ENCODE measurements around the gene UPK1A. TPM values are rescaled to one million over a fixed set of nuclear protein-coding genes. Genes with fewer than 3 reads are reported as not detected.
A peak's percentile ranks its signal among the peaks of the same experiment; 100 is the strongest.

The UPK1A gene
- under 1 TPM; 0.22 to 0.26 (median 0.23) TPM for total RNA-seq

DNA sequence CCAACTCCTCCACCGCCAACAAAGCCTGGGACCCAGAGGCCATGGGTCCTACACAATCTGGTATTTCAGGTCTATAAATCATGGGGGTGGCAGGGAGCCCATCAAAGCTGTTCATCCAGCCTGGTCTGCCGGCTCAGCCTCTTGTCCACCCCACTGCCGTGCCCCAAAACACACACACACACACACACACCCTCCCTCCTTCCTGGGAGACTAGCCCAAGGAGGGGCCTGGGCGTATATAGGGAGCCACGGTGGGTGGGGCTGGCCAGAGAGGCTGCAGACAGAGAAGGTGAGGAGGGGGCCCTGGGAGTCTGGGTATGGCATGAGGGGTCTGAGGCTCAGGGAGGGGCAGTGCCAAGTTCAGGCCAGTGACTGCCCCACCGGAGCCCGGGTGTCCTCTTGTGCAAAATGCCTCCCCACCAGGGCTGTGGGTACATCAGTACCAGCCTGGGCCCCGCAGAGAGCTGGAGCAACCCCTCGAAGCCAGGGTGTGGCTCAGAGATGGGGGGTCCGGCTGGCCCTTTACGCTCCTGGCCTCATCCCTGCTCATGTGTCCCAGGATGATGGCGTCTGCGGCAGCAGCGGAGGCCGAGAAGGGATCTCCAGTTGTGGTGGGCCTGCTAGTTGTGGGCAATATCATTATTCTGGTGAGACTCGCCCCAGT is at the start of gene UPK1A:
TSS of gene UPK1A (plus strand) at position 267 of the 663 bp plus-strand sequence. CDS start at position 563, 296 bp downstream.
- Mint-ChIP-seq H3K36me3 (ENCODE audit: insufficient read depth) (peaks cover 12% of the 10 kb centered on the region), H3K27me3 (ENCODE audit: low read depth) (peaks cover 10% of the 10 kb centered on the region), H3K4me3 (no peak within 1 kb of the TSS), H3K9me3 (no peaks in the 10 kb centered on the region), H3K4me1 (ENCODE audit: low read depth) (no peaks in the 10 kb centered on the region)
- no peak for ATAC-seq
- no peak for DNase-seq

DNA sequence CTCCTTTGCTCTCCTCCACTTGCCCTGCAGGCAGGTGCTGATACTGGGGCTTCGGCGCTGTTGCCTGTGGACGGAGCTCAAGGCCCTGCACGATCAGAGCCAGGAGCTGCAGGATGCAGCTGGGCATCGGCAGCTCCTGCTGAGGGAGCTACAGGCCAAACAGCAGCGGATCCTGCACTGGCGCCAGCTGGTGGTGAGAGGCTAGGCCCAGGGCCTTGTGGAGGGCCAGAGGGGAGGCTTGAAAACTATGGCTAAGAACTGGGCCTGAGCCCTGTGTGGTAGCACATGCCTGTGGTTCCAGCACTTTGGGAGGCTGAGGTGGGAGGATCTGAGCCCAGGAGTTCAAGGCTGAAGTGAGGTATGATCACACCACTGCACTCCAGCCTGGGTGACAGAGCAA is 47.5 kb upstream of the UPK1A start:
- no peaks in the 10 kb centered on the region for H3K9me3 Mint-ChIP-seq

DNA sequence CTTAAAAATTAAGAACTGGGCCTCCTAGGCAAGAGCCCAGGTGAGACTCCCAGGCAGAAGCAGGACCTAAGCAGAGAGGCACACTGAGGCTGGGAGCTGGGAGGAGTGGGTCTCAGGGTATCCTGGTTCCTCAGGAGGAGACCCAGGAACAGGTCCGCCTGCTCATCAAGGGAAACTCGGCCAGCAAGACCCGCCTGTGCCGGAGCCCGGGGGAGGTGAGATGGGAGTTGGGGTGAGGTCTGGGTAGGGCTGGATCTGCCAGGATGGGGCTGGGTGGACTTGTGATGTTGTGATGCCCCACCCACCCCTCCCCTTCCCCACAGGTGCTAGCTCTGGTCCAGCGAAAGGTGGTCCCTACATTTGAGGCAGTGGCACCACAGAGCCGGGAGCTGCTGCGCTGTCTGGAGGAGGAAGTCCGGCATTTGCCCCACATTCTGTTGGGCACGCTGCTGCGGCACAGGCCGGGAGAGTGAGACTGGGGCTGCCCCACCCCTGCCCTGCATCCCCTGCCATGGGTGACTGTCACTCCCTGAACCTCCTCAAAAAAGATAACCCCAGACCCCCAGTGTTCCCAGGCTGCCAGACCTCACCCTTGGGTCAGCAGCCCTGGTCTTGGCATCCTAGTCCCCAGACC is 46.9 kb upstream of the UPK1A start:
- Mint-ChIP-seq H3K4me1 (ENCODE audit: low read depth) (no peaks in the 10 kb centered on the region), H3K9me3 (no peaks in the 10 kb centered on the region), H3K36me3 (ENCODE audit: insufficient read depth) (peaks cover 12% of the 10 kb centered on the region), H3K27me3 (ENCODE audit: low read depth) (no peaks in the 10 kb centered on the region), H3K4me3 (no peak overlapping the region)
- DNase-seq (no peak), ATAC-seq (no peak)

More for the DNA sequence above, 47.5 kb upstream of the UPK1A start:
- ATAC-seq (no peak), DNase-seq (no peak)
- Mint-ChIP-seq H3K4me1 (ENCODE audit: low read depth) (no peaks in the 10 kb centered on the region), H3K36me3 (ENCODE audit: insufficient read depth) (peaks cover 12% of the 10 kb centered on the region), H3K27me3 (ENCODE audit: low read depth) (no peaks in the 10 kb centered on the region), H3K4me3 (no peak overlapping the region)

DNA sequence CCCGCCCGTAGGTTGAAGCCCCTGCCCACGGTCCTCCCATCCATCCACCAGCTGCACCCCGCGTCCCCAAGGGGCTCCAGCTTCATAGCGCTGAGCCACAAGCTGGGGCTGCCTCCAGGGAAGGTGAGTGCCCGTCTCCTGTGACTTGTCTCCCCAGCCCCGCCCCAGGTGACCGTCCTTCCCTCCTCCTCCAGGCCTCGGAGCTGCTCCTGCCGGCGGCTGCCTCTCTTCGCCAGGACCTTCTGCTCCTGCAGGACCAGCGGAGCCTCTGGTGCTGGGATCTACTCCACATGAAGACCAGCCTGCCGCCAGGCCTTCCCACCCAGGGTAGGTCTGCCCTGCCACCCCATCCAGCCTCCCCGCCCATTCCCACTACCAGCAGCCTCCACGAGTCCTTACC is 46.3 kb upstream of the UPK1A start:
- no peaks in the 10 kb centered on the region for H3K4me1 Mint-ChIP-seq (ENCODE audit: low read depth)
- ATAC-seq: no peak
- peaks cover 12% of the 10 kb centered on the region for H3K36me3 Mint-ChIP-seq (ENCODE audit: insufficient read depth)
- DNase-seq: no peak
- H3K9me3 Mint-ChIP-seq: no peaks in the 10 kb centered on the region
- H3K27me3 Mint-ChIP-seq (ENCODE audit: low read depth): no peaks in the 10 kb centered on the region
- H3K4me3 Mint-ChIP-seq: no peak overlapping the region

DNA sequence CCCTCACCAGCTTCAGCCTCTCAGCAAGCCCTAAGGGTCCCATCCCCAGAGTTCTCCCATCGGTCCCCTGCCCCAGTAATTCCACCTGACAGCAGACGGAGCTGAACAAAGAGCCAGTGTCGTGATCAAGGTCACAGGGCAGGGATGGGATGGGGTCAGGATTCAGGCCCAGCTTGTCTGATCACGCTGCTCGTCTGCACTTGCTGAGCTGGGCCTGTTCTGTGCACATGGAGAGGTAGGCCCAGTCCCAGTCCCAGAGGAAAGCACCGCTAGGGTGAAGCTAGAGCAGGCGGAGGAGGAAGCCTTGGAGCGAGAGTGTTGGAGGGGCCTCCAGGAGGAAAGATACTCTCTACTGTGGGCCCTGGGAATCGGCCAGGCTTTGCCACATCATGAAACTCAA is 44.6 kb upstream of the UPK1A start:
- Mint-ChIP-seq H3K36me3 (ENCODE audit: insufficient read depth) (peaks cover 8% of the 10 kb centered on the region), H3K9me3 (no peaks in the 10 kb centered on the region), H3K4me1 (ENCODE audit: low read depth) (no peaks in the 10 kb centered on the region), H3K4me3 (no peak overlapping the region), H3K27me3 (ENCODE audit: low read depth) (no peaks in the 10 kb centered on the region)
- DNase-seq (no peak), ATAC-seq (no peak)

DNA sequence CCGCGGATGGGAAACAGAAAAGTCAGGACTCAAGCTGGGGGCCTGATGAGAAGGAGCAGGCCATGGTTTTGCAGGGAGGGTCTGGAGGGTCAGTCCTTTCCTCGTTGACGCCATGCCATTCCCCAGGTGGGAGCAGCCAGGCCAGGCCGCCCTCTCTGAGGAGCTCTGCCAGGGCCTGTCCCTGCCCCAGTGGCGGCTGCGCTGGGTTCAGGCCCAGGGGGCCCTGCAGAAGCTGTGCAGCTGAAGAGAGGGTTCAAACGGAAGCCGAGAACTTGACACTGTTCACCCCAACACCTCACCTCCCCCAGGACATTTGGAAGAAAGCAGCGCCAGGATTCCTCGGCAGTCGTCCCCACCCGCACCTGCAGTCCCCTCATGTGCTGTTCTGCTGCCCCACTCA is 43.6 kb upstream of the UPK1A start:
- peaks cover 8% of the 10 kb centered on the region for H3K36me3 Mint-ChIP-seq (ENCODE audit: insufficient read depth)
- no peaks in the 10 kb centered on the region for H3K4me1 Mint-ChIP-seq (ENCODE audit: low read depth)
- no peak for ATAC-seq
- no peaks in the 10 kb centered on the region for H3K9me3 Mint-ChIP-seq
- H3K4me3 Mint-ChIP-seq: no peak overlapping the region
- no peak for DNase-seq
- H3K27me3 Mint-ChIP-seq (ENCODE audit: low read depth): no peaks in the 10 kb centered on the region

DNA sequence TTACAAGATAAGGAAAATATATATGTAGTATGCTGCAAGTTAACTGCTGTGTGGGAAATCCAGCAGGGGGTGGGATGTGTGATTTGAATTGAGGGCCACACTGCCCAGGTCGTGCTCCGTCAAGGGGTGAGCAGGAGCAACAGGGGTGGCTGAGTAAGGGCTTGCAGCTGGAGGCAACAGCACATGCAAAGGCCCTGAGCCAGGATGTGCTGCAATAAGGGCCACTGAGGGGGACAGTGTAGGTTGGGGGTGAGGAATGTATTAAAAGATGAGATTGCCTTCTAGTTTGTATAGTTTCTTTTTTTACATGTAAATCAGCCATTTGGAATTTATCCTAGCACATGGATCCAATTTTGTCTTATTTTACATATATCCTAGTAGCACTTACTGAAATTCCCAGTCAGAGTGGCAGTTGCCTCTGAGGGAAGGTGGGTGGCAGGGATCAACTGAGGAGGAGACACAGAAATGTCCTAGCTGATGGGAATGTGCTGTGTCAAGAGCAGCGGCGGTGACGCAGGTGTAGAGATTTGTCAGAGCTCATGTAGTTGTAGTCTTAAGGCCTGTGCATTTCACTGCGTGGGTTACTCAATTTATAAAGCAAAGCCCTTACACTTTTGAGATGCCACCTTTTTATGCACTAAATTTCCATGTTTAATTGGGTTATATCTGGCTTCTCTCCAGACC is 42.8 kb upstream of the UPK1A start:
- Mint-ChIP-seq H3K36me3 (ENCODE audit: insufficient read depth) (peaks cover 8% of the 10 kb centered on the region), H3K4me1 (ENCODE audit: low read depth) (peaks cover 4% of the 10 kb centered on the region), H3K4me3 (no peak overlapping the region), H3K9me3 (no peaks in the 10 kb centered on the region), H3K27me3 (ENCODE audit: low read depth) (no peaks in the 10 kb centered on the region)
- ATAC-seq (no peak), DNase-seq (no peak)

DNA sequence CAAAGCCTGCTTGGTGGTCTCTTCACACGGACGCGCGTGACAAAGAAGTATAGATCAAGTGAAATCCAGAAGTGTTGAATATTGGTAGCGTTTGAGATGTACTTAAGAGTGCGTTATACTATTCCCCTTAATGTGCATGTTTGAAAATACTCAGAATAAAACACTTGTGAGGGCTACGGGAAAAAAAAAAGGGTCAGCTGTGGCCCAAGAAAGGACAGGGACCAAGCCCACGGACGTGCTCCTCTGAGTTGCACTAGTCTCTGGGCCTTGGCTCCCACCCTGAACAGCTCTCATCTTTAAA is 38.1 kb upstream of the UPK1A start:
- ATAC-seq: no peak
- no peaks in the 10 kb centered on the region for H3K9me3 Mint-ChIP-seq
- H3K4me1 Mint-ChIP-seq (ENCODE audit: low read depth): peaks cover 15% of the 10 kb centered on the region
- DNase-seq: no peak
- no peaks in the 10 kb centered on the region for H3K27me3 Mint-ChIP-seq (ENCODE audit: low read depth)
- H3K36me3 Mint-ChIP-seq (ENCODE audit: insufficient read depth): peaks cover 17% of the 10 kb centered on the region
- H3K4me3 Mint-ChIP-seq: peak overlapping the region; percentile 100

DNA sequence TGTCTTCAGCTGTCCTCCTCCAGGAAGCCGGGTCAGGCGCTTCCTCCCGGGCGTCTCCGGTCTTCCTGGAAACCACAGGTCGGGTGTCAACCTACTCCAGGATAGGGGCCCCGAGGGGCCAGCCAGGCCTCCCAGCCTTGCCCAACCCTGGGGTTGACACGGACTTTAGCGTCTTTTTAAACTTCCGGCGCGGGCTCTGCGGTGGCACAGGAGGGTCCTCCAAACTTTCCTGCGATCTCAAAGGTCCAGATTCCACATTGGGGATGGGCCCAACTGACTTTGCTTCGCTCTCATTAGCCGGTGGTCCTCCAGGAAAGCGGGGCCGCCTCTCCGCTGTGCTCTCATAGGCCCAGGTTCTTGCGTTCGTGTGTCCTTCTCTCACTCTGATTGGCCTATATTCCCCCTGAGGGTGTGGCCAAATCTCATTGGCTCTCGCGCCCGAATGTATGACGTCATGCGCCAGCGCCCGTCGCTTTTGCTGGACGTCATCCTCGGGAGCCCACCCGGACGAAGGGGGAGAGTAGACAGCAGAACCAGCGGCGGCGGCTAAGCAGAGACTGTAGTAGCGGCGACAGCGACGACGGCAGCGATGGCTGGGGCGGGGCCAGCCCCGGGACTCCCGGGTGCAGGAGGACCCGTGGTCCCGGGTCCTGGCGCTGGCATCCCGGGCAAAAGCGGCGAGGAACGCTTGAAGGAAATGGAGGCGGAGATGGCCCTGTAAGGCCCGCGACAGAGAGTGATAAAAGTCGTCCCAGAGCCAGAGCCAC is 37.6 kb upstream of the UPK1A start, which contains the start of gene RBM42:
TSS of gene RBM42 (plus strand) at position 472 of the 767 bp plus-strand sequence. CDS start at position 590, 118 bp downstream.
- DNase-seq (peak; percentile 97), ATAC-seq (peak; percentile 100)
- H3K4me1 Mint-ChIP-seq (ENCODE audit: low read depth): peaks cover 15% of the 10 kb centered on the region
- H3K36me3 Mint-ChIP-seq (ENCODE audit: insufficient read depth): peaks cover 17% of the 10 kb centered on the region
- peak within 1 kb of the TSS; percentile 100 for H3K4me3 Mint-ChIP-seq
- no peaks in the 10 kb centered on the region for H3K9me3 Mint-ChIP-seq
- no peaks in the 10 kb centered on the region for H3K27me3 Mint-ChIP-seq (ENCODE audit: low read depth)

DNA sequence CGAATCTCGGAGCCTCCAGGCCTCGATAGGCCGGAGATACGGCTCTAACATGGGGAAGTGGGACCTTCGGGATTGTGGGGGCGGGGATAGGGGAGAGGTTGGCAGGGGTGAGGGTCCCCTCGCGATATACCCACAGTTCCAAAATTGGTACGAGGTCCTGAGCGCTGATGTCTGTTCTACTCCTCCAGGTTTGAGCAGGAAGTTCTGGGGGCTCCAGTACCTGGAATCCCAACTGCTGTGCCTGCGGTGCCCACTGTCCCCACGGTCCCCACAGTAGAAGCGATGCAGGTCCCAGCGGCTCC is 37.0 kb upstream of the UPK1A start:
- H3K36me3 Mint-ChIP-seq (ENCODE audit: insufficient read depth): peaks cover 17% of the 10 kb centered on the region
- ATAC-seq (no peak), DNase-seq (no peak)
- no peaks in the 10 kb centered on the region for H3K9me3 Mint-ChIP-seq
- H3K4me1 Mint-ChIP-seq (ENCODE audit: low read depth): peaks cover 15% of the 10 kb centered on the region
- H3K27me3 Mint-ChIP-seq (ENCODE audit: low read depth): no peaks in the 10 kb centered on the region
- peak overlapping the region; percentile 100 for H3K4me3 Mint-ChIP-seq

DNA sequence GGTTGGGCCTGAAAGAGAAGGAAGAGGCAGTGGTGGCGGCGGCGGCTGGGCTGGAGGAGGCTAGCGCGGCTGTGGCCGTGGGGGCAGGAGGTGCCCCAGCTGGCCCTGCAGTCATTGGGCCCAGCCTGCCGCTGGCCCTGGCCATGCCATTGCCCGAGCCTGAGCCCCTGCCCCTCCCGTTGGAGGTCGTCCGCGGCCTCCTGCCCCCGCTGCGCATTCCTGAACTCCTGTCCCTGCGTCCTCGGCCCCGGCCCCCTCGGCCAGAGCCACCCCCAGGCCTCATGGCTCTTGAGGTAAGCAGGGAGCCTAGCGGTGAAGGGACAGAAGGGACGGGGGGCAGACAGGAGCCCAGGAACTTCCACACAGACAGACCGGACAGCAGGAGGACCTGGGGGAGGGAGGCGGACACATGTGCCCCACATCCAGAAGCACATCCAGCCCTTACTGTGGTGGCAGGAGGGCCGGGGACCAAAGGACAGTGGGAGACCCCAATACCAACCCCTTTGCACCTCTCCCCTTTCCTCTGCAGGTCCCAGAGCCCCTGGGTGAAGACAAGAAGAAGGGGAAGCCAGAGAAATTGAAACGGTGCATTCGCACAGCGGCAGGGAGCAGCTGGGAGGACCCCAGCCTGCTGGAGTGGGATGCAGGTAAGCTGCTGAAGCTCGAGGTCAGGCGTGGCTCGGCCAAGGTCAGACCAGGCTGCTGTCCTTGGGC is 32.4 kb upstream of the UPK1A start:
- DNase-seq (no peak), ATAC-seq (no peak)
- no peak overlapping the region for H3K4me3 Mint-ChIP-seq
- peaks cover 33% of the 10 kb centered on the region for H3K36me3 Mint-ChIP-seq (ENCODE audit: insufficient read depth)
- no peaks in the 10 kb centered on the region for H3K9me3 Mint-ChIP-seq
- H3K27me3 Mint-ChIP-seq (ENCODE audit: low read depth): no peaks in the 10 kb centered on the region
- peaks cover 7% of the 10 kb centered on the region for H3K4me1 Mint-ChIP-seq (ENCODE audit: low read depth)

DNA sequence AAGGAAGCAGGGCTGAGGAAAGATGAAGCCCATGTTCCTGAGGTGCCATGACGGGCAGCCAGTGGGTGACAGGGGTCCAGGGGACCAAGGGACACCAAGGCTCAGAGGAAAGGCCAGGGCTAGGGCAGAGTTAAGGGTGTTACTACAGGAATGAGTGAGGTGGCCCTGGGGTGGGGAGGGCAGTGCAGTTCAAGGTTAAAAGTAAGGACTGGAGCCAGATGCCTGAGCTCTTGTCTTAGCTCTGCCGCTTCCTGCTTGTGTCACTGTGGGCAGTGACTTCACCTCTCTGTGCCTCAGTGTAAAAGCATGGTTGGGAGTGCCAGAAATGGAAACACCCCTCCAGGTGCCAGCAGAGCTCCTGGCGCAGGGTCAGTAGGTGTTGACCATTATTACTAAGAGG is 29.7 kb upstream of the UPK1A start:
- Mint-ChIP-seq H3K4me1 (ENCODE audit: low read depth) (peaks cover 6% of the 10 kb centered on the region), H3K36me3 (ENCODE audit: insufficient read depth) (peaks cover 25% of the 10 kb centered on the region), H3K4me3 (no peak overlapping the region), H3K27me3 (ENCODE audit: low read depth) (no peaks in the 10 kb centered on the region), H3K9me3 (no peaks in the 10 kb centered on the region)
- no peak for ATAC-seq
- DNase-seq: no peak

DNA sequence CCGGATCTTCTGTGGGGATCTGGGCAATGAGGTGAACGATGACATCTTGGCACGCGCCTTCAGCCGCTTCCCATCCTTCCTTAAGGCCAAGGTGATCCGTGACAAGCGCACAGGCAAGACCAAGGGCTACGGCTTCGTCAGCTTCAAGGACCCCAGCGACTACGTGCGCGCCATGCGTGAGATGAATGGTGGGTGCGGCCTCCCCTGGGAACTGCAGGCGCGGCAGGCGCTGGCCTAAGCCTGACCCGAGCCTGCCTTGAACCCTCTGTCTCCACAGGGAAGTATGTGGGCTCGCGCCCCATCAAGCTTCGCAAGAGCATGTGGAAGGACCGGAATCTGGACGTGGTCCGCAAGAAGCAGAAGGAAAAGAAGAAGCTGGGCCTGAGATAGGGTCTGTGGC is 29.2 kb upstream of the UPK1A start:
- Mint-ChIP-seq H3K27me3 (ENCODE audit: low read depth) (no peaks in the 10 kb centered on the region), H3K9me3 (no peaks in the 10 kb centered on the region), H3K4me3 (no peak overlapping the region), H3K36me3 (ENCODE audit: insufficient read depth) (peaks cover 20% of the 10 kb centered on the region), H3K4me1 (ENCODE audit: low read depth) (peaks cover 8% of the 10 kb centered on the region)
- DNase-seq (no peak), ATAC-seq (no peak)

DNA sequence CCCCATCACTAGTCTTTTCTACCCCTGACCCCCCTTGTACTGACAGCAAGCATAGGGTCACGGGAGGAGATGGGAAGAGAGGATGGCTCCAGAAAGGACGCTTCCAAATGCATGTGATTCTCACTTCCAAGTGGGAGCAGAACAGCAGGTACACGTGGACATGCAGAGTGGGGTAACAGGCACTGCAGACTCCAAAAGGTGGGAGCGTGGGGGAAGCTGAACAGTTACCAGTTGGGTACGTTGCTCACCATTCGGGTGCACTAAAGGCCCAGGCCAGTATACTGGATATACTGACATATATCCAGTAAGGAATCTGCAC is 27.0 kb upstream of the UPK1A start:
- ATAC-seq: no peak
- no peaks in the 10 kb centered on the region for H3K27me3 Mint-ChIP-seq (ENCODE audit: low read depth)

More for the DNA sequence above, 27.0 kb upstream of the UPK1A start:
- Mint-ChIP-seq H3K36me3 (ENCODE audit: insufficient read depth) (peaks cover 16% of the 10 kb centered on the region), H3K4me3 (no peak overlapping the region), H3K4me1 (ENCODE audit: low read depth) (peaks cover 10% of the 10 kb centered on the region), H3K9me3 (no peaks in the 10 kb centered on the region)
- DNase-seq: no peak

Measured in activated T-cell treated with anti-CD3 and anti-CD28 coated beads, Interleukin-2, amount 50 U/mL, for 4 hours (primary cell).